ENCODE data around the gene PRMT1. TPM values are rescaled to one million over a fixed set of nuclear protein-coding genes. Genes with fewer than 3 reads are reported as not detected.
A peak's percentile ranks its signal among the peaks of the same experiment; 100 is the strongest.

Gene PRMT1
- total RNA-seq, 3 donors from 2014 or later (not counting 1 experiment from before 2014, with no cell fraction given), result 77.0 to 92.5 (median 78.2) TPM

GRCh38 chr19:49696865-49697264, 19.8 kb downstream of the PRMT1 start:
- 91% methylated on average over 7 of the region's 7 CpGs for WGBS (ENCODE audit: insufficient coverage)
- ATAC-seq, result no peak
- Mint-ChIP-seq H3K4me1 (no peaks in the 10 kb centered on the region), H3K4me3 (no peak overlapping the region), H3K9me3 (no peaks in the 10 kb centered on the region), H3K27me3 (ENCODE audit: low read depth in 2 of 2) (peaks cover 0 to 12% of the 10 kb centered on the region in 2 donors), H3K27ac (no peak overlapping the region), H3K36me3 (no peaks in the 10 kb centered on the region)
- no peak for DNase-seq
- Histone ChIP-seq H3K36me3 (ENCODE audit: control insufficient read depth, insufficient read depth, low read length) (no peaks in the 10 kb centered on the region), H3K4me3 (ENCODE audit: low read length) (no peak overlapping the region), H3K4me1 (ENCODE audit: control insufficient read depth, insufficient read depth, low read length) (peaks cover under 1% of the 10 kb centered on the region), H3K27me3 (ENCODE audit: control insufficient read depth, insufficient read depth, low read length) (peaks cover 6% of the 10 kb centered on the region), H3K9me3 (ENCODE audit: control insufficient read depth, insufficient read depth, low read length) (no peaks in the 10 kb centered on the region), H3K27ac (ENCODE audit: low read length) (no peak overlapping the region)
- intact Hi-C loops (cut with micrococcal nuclease), result no loop called here
- no peak for TF ChIP-seq CTCF (IDR thresholded peaks at IDR 0.05)

GRCh38 chr19:49699364-49699763, 22.3 kb downstream of the PRMT1 start:
- H3K36me3 Mint-ChIP-seq, result no peaks in the 10 kb centered on the region
- Histone ChIP-seq H3K4me1 (ENCODE audit: control insufficient read depth, insufficient read depth, low read length) (no peaks in the 10 kb centered on the region), H3K9me3 (ENCODE audit: control insufficient read depth, insufficient read depth, low read length) (no peaks in the 10 kb centered on the region), H3K27ac (ENCODE audit: low read length) (no peak overlapping the region), H3K27me3 (ENCODE audit: control insufficient read depth, insufficient read depth, low read length) (no peaks in the 10 kb centered on the region), H3K36me3 (ENCODE audit: control insufficient read depth, insufficient read depth, low read length) (no peaks in the 10 kb centered on the region), H3K4me3 (ENCODE audit: low read length) (no peak overlapping the region)
- TF ChIP-seq CTCF (IDR thresholded peaks at IDR 0.05), result no peak
- no peak for ATAC-seq
- H3K27ac Mint-ChIP-seq, result no peak overlapping the region
- DNase-seq, result no peak
- intact Hi-C loops (cut with micrococcal nuclease), result no loop called here
- WGBS (ENCODE audit: insufficient coverage), result 93% methylated on average over 5 of the region's 5 CpGs
- H3K9me3 Mint-ChIP-seq, result no peaks in the 10 kb centered on the region
- no peaks in the 10 kb centered on the region for H3K4me1 Mint-ChIP-seq
- H3K27me3 Mint-ChIP-seq (ENCODE audit: low read depth in 2 of 2), result peaks cover 0 to 4% of the 10 kb centered on the region in 2 donors
- H3K4me3 Mint-ChIP-seq, result no peak overlapping the region

- WGBS (ENCODE audit: insufficient coverage), result 72% methylated on average over 11 of the region's 11 CpGs
- TF ChIP-seq CTCF (IDR thresholded peaks at IDR 0.05), result no peak
- H3K36me3 ChIP-seq (ENCODE audit: control insufficient read depth, insufficient read depth, low read length), result no peaks in the 10 kb centered on the region
- H3K27me3 ChIP-seq (ENCODE audit: control insufficient read depth, insufficient read depth, low read length), result no peaks in the 10 kb centered on the region
- DNase-seq (no peak), ATAC-seq (peak in 2 of 3 donors; percentile 32 to 40)
- Mint-ChIP-seq H3K4me3 (no peak overlapping the region), H3K36me3 (no peaks in the 10 kb centered on the region), H3K27ac (no peak overlapping the region), H3K4me1 (no peaks in the 10 kb centered on the region), H3K9me3 (no peaks in the 10 kb centered on the region), H3K27me3 (ENCODE audit: low read depth in 2 of 2) (no peaks in the 10 kb centered on the region)
- no peak overlapping the region for H3K4me3 ChIP-seq (ENCODE audit: low read length)
- H3K4me1 ChIP-seq (ENCODE audit: control insufficient read depth, insufficient read depth, low read length), result no peaks in the 10 kb centered on the region
- H3K9me3 ChIP-seq (ENCODE audit: control insufficient read depth, insufficient read depth, low read length), result no peaks in the 10 kb centered on the region
- H3K27ac ChIP-seq (ENCODE audit: low read length), result no peak overlapping the region
- intact Hi-C loops (cut with micrococcal nuclease), result no loop called here
These were observed 23.5 kb downstream of the PRMT1 start for GRCh38 chr19:49700563-49700962.

- H3K4me3 Mint-ChIP-seq, result no peak overlapping the region
- no peaks in the 10 kb centered on the region for H3K4me1 Mint-ChIP-seq
- H3K27ac Mint-ChIP-seq, result no peak overlapping the region
- DNase-seq (no peak), ATAC-seq (no peak)
- H3K27ac ChIP-seq (ENCODE audit: low read length), result no peak overlapping the region
- intact Hi-C loops (cut with micrococcal nuclease), result no loop called here
- no peak overlapping the region for H3K4me3 ChIP-seq (ENCODE audit: low read length)
- H3K27me3 ChIP-seq (ENCODE audit: control insufficient read depth, insufficient read depth, low read length), result no peaks in the 10 kb centered on the region
- no peaks in the 10 kb centered on the region for H3K9me3 ChIP-seq (ENCODE audit: control insufficient read depth, insufficient read depth, low read length)
- H3K4me1 ChIP-seq (ENCODE audit: control insufficient read depth, insufficient read depth, low read length), result no peaks in the 10 kb centered on the region
- TF ChIP-seq CTCF (IDR thresholded peaks at IDR 0.05), result no peak
- H3K27me3 Mint-ChIP-seq (ENCODE audit: low read depth in 2 of 2), result no peaks in the 10 kb centered on the region
- WGBS (ENCODE audit: insufficient coverage), result 51% methylated on average over 39 of the region's 40 CpGs
- H3K36me3 ChIP-seq (ENCODE audit: control insufficient read depth, insufficient read depth, low read length), result no peaks in the 10 kb centered on the region
- H3K9me3 Mint-ChIP-seq, result no peaks in the 10 kb centered on the region
- no peaks in the 10 kb centered on the region for H3K36me3 Mint-ChIP-seq
These were observed 24.3 kb downstream of the PRMT1 start for GRCh38 chr19:49701271-49701786.
